Adrenal gland (tissue), 12 donors: ENCODE measurements around the gene SUSD1. TPM values are rescaled to one million over a fixed set of nuclear protein-coding genes. Genes with fewer than 3 reads are reported as not detected.
A peak's percentile ranks its signal among the peaks of the same experiment; 100 is the strongest.

ENCODE experiments used
- DNase-seq, 7 donors: peaks; one replicate each; pipeline ENCODE4 v3.0.0-alpha.2; 2019 to 2020
- H3K27ac ChIP-seq, 5 donors: fragments of 200-600 bp; sonication (generic) in 4 of 5; 1 replicate in 3 of 5; 2 replicates in 2 of 5; pipeline versions ENCODE4 v1.5.1 to v1.8.0; 2016 to 2020; ENCODE audit warnings: mild to moderate bottlenecking in 1 of 5
- H3K27me3 ChIP-seq: fragments of 200-600 bp; 2 replicates; pipeline ENCODE4 v1.8.0; 2021
- H3K36me3 ChIP-seq, 2 donors: fragments of 200-600 bp; replicated peaks in 1 of 2; 1 replicate in 1 of 2; 2 replicates in 1 of 2; pipeline versions ENCODE4 v1.5.1 to v1.8.0; 2018 to 2022
- H3K4me1 ChIP-seq, 2 donors: fragments of 200-600 bp; replicated peaks in 1 of 2; 1 replicate in 1 of 2; 2 replicates in 1 of 2; pipeline versions ENCODE4 v1.5.1 to v1.8.0; 2018 to 2021
- H3K4me3 ChIP-seq, 4 donors: fragments of 200-600 bp; sonication (generic) in 3 of 4; one replicate each; pipeline ENCODE4 v1.5.1; 2016 to 2018
- H3K9me3 ChIP-seq, 3 donors: fragments of 200-600 bp; sonication (generic) in 1 of 3; replicated peaks in 1 of 3; 1 replicate in 2 of 3; 2 replicates in 1 of 3; pipeline versions ENCODE4 v1.5.1 to v1.8.0; 2016 to 2021
- CTCF ChIP-seq, 6 experiments: fragments of 450-650 bp in 4 of 6; fragments of 200-600 bp in 2 of 6; sonication (generic) in 1 of 6; IDR thresholded peaks; 1 replicate in 5 of 6; 2 replicates in 1 of 6; pipeline versions ENCODE4 v1.5.1 to v1.8.0; 2016 to 2021; ENCODE audit warnings: antibody characterized with exemption in 6 of 6, mild to moderate bottlenecking in 2 of 6, moderate library complexity in 1 of 6
- POLR2A ChIP-seq, 2 donors: fragments of 450-650 bp; IDR thresholded peaks; one replicate each; pipeline ENCODE4 v1.6.1; 2017; ENCODE audit warnings: antibody characterized with exemption in 2 of 2, mild to moderate bottlenecking in 2 of 2, moderate library complexity in 1 of 2
- WGBS, 4 donors: extraction: QIAGEN DNeasy Blood & Tissue Kit in 2 of 4; methylation state at CpG; one replicate each; pipeline versions ENCODE4 v1.1.5 to v1.1.7; 2013 to 2017; 5-methylcytosine and 5-hydroxymethylcytosine counted together
- intact Hi-C, 2 donors: fragments of 100-400 bp; cut with DNase I; formaldehyde crosslinking; loops; one replicate each; pipeline versions ENCODE4 v1.14.1 to v1.15.0; 2022 to 2023
- polyA plus RNA-seq, 3 donors: library from polyadenylated mRNA; stranded (reverse); fragments of 200-250 nt in 2 of 3; fragments of 350-450 nt in 1 of 3; fragmentation: Illumina TruSeq in 1 of 3; extraction: RNeasy Lipid Tissue Mini Kit (QIAGEN cat#74804) in 1 of 3; gene quantifications; one replicate each; pipeline ENCODE4 v1.2.3, GENCODE V29; 2013 to 2014
- total RNA-seq, 9 donors: library from RNA; depleted of rRNA in 4 of 9; stranded (reverse); fragments of >200 nt in 4 of 9; fragments of 120-200 nt in 1 of 9; fragmentation: NEBNext Ultra II Directional in 1 of 9; extraction: Animal tissue kit (Norgen Biotek cat#: 25700) in 1 of 9; gene quantifications; one replicate each; pipeline versions ENCODE4 v1.1.0 to v1.2.4, GENCODE V29; 2013 to 2023
- donor health status: healthy with polysubstance abuse.
- donor health status: Bipolar disorder and iron deficiency.
- donor health status: DM: yes; HTN: yes; CAD: no.
- donor health status: DM: no; HTN: no; CAD: no.
- donor health status: DM: no; HTN: no; CAD: no.
- donor health status: DM: yes; HTN: yes; CAD: no.

SUSD1 gene
- total and polyA plus RNA-seq, 12 donors: 4.7 to 37.0 (median 20.8) TPM

DNA sequence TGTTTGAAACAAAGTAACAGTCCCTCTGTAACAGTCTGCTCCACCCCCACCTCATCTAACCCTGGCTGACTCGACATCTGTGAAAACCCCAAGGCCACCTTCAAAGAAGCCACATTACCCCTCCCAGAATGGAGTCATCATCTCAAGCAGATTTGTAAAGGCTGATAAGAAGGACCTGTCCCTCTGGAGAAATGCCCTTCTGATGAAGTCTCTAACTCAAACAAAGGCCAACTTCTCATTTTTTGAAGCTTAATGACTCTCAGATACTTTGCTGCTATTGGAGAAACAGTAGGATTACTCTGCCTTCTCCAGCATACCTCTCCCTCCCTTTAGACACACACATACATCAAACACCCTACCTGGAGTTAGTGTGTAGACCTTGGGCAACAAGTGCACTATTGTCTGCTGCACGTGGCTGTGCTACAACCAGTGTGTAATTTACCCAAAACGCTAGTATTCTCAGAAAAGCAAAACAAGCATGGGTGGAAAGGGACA, 5.3 kb upstream of the SUSD1 start:
- no peaks in the 10 kb centered on the region for H3K27me3 ChIP-seq
- intact Hi-C loops: no loop called here
- DNase-seq: peak; percentile 32 to 64 (median 53)
- H3K27ac ChIP-seq: peak overlapping the region in 3 of 5 donors; percentile 9 to 64 (median 52)
- no peak overlapping the region for H3K4me3 ChIP-seq
- no peaks in the 10 kb centered on the region for H3K9me3 ChIP-seq
- no peaks in the 10 kb centered on the region for H3K36me3 ChIP-seq
- no peak for TF ChIP-seq CTCF (IDR thresholded peaks at IDR 0.05)
- no peak for TF ChIP-seq POLR2A (IDR thresholded peaks at IDR 0.05)
- WGBS, 4 donors: 14 to 25% (median 17%) methylated on average over 3 of the region's 3 CpGs
- H3K4me1 ChIP-seq: peaks cover 11 to 18% of the 10 kb centered on the region in 2 donors

DNA sequence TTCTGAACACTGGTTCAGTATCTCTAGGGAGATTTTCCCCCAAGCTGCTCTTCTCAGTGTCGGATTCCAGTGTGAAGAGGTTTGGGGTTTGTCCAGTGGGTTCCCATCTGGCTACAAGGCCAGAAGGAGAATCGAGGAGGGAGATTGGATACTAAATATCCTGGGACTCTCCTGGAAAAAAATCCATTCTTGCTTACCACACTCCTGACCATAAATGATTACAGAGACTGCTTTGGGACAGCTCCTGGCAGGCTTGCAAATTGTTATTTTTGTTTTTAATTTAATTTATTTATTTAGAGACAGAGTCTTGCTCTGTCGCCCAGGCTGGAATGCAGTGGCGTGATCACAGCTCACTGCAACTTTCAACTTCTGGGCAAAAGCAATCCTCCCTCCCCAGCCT, 4.7 kb upstream of the SUSD1 start:
- intact Hi-C loops: no loop called here
- TF ChIP-seq CTCF (IDR thresholded peaks at IDR 0.05) (no peak), POLR2A (IDR thresholded peaks at IDR 0.05) (no peak)
- Histone ChIP-seq H3K4me1 (peaks cover 11 to 21% of the 10 kb centered on the region in 2 donors), H3K27me3 (no peaks in the 10 kb centered on the region), H3K4me3 (no peak overlapping the region), H3K27ac (peak overlapping the region in 3 of 5 donors; percentile 22 to 64 (median 52)), H3K9me3 (no peaks in the 10 kb centered on the region), H3K36me3 (no peaks in the 10 kb centered on the region)
- WGBS, 4 donors: 31 to 44% (median 42%) methylated on average over 4 of the region's 4 CpGs
- peak in 2 of 7 donors; percentile 18 to 25 for DNase-seq

- WGBS, 4 donors: 73 to 86% (median 76%) methylated on average over 5 of the region's 5 CpGs
- intact Hi-C loops: no loop called here
- H3K4me1 ChIP-seq: peaks cover 11 to 33% of the 10 kb centered on the region in 2 donors
These were observed 1.4 kb upstream of the SUSD1 start for GRCh38 chr9:112176524-112176923.

DNA sequence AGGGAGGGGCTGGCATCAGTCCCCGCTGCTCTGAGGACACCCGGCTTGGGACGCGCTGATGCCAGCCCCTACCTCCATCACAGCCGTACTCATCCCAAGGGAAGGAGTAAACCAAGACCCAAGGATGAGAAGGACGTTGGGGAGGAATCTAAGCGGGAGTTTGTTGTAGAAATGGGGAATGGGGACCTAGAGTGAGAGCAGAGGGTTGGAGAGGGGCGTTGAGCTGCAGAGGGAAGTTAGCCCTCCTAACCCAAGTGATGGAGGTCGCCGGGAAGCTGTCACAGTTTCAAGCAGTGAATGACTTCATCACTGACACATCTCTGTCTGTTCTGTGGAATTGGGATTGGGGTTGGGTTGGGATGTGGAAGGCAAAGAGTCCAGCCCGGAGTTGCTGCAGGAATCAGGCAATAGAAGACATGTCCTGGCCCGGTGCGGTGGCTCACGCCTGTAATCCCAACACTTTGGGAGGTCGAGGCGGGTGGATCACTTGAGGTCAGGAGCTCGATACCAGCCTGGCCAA, 759 bp upstream of the SUSD1 start:
- intact Hi-C loops: no loop called here

More at GRCh38 chr9:112176524-112176923, 1.4 kb upstream of the SUSD1 start:
- Histone ChIP-seq H3K9me3 (no peaks in the 10 kb centered on the region), H3K27ac (no peak overlapping the region), H3K27me3 (no peaks in the 10 kb centered on the region), H3K4me3 (no peak overlapping the region), H3K36me3 (no peaks in the 10 kb centered on the region)
- TF ChIP-seq POLR2A (IDR thresholded peaks at IDR 0.05) (no peak), CTCF (IDR thresholded peaks at IDR 0.05) (no peak)
- DNase-seq: peak in 1 of 7 donors; percentile 27

More for the DNA sequence above, 759 bp upstream of the SUSD1 start:
- 78 to 85% (median 79%) methylated on average over 11 to 17 of the region's 17 CpGs for WGBS, 4 donors
- DNase-seq: peak in 1 of 7 donors; percentile 49
- Histone ChIP-seq H3K4me1 (peaks cover 10 to 33% of the 10 kb centered on the region in 2 donors), H3K4me3 (peak overlapping the region in 1 of 4 donors; percentile 86), H3K9me3 (no peaks in the 10 kb centered on the region), H3K27me3 (no peaks in the 10 kb centered on the region), H3K27ac (peak overlapping the region in 1 of 5 donors; percentile 88), H3K36me3 (no peaks in the 10 kb centered on the region)
- no peak for TF ChIP-seq POLR2A (IDR thresholded peaks at IDR 0.05)
- no peak for TF ChIP-seq CTCF (IDR thresholded peaks at IDR 0.05)
